HepG2 (cell line): ENCODE data around the gene SOCS1. TPM values are rescaled to one million over a fixed set of nuclear protein-coding genes. Genes with fewer than 3 reads are reported as not detected.

Experiments
- BRCA1 ChIP-seq: sonication (generic); formaldehyde crosslinking; IDR thresholded peaks from 2 replicates; pipeline ENCODE4 v1.4.0; 2020; ENCODE audit warnings: missing genetic modification reagents
- JDP2 ChIP-seq: sonication (generic); formaldehyde crosslinking; IDR thresholded peaks from 2 replicates; pipeline ENCODE4 v1.8.1; 2022; ENCODE audit warnings: missing genetic modification reagents, borderline replicate concordance
- POLR2A ChIP-seq, 2 experiments: IDR thresholded peaks; 2 replicates each; pipeline ENCODE4 v1.6.1; 2011; ENCODE audit warnings: low read depth in 2 of 2, low read length in 2 of 2, mild to moderate bottlenecking in 1 of 2, moderate library complexity in 1 of 2; ENCODE audit not compliant: insufficient read depth in 1 of 2
- ZKSCAN1 ChIP-seq: fragments of 150-350 bp; IDR thresholded peaks from 2 replicates; pipeline ENCODE4 v1.6.1; 2014; ENCODE audit warnings: low read length
- ZNF263 ChIP-seq: sonication (generic); formaldehyde crosslinking; IDR thresholded peaks from 2 replicates; pipeline ENCODE4 v1.4.0; 2020; ENCODE audit warnings: missing genetic modification reagents
- ZNF549 ChIP-seq: sonication (generic); formaldehyde crosslinking; IDR thresholded peaks from 2 replicates; pipeline ENCODE4 v1.5.0; 2020; ENCODE audit warnings: missing genetic modification reagents
- polyA plus RNA-seq, 8 experiments: library from polyadenylated mRNA; depleted of rRNA in 3 of 8; stranded (reverse) in 7 of 8; unstranded in 1 of 8; fragments of >200 nt; fragmentation: Illumina TruSeq in 4 of 8; extraction: Trizol in 4 of 8; gene quantifications; 2 replicates each; pipeline versions ENCODE4 v1.2.1 to v1.2.3, GENCODE V29; 2011 to 2016; ENCODE audit warnings: low read depth in 4 of 8, missing spikeins in 1 of 8, mixed read lengths in 1 of 8; ENCODE audit not compliant: insufficient read depth in 1 of 8
- total RNA-seq, 5 experiments: library from RNA; depleted of rRNA; stranded (reverse); fragments of >200 nt; fragmentation: Illumina TruSeq; extraction: Trizol; gene quantifications; 2 replicates each; pipeline ENCODE4 v1.2.3, GENCODE V29; 2016; ENCODE audit warnings: low read depth in 1 of 5
- TF ChIP-seq, protein P1 (sequence below): IDR thresholded peaks from 2 replicates; pipeline ENCODE4 v1.6.1; 2016; ENCODE audit warnings: low read depth, missing genetic modification reagents, missing compliant biosample characterization
- TF ChIP-seq, protein P2 (sequence below), 2 experiments: fragments of 450-650 bp in 1 of 2; sonication (generic) in 1 of 2; formaldehyde crosslinking in 1 of 2; IDR thresholded peaks; 2 replicates each; pipeline versions ENCODE4 v1.6.1 to v1.8.0; 2016 to 2022; ENCODE audit warnings: antibody characterized with exemption in 1 of 2, mild to moderate bottlenecking in 1 of 2, missing genetic modification reagents in 1 of 2
- TF ChIP-seq, protein P3 (sequence below): sonication (generic); formaldehyde crosslinking; IDR thresholded peaks from 2 replicates; pipeline ENCODE4 v1.4.0; 2020; ENCODE audit warnings: low read depth, mild to moderate bottlenecking, missing genetic modification reagents
- TF ChIP-seq, protein P4 (sequence below): sonication (generic); formaldehyde crosslinking; IDR thresholded peaks from 2 replicates; pipeline ENCODE4 v1.5.1; 2020; ENCODE audit warnings: mild to moderate bottlenecking, missing genetic modification reagents, borderline replicate concordance

SOCS1 gene
- total and polyA plus RNA-seq, 2 of the 13 experiments (the other 11 are each of a cell fraction or from before 2014, with no cell fraction given): 5.3 to 6.3 TPM

DNA sequence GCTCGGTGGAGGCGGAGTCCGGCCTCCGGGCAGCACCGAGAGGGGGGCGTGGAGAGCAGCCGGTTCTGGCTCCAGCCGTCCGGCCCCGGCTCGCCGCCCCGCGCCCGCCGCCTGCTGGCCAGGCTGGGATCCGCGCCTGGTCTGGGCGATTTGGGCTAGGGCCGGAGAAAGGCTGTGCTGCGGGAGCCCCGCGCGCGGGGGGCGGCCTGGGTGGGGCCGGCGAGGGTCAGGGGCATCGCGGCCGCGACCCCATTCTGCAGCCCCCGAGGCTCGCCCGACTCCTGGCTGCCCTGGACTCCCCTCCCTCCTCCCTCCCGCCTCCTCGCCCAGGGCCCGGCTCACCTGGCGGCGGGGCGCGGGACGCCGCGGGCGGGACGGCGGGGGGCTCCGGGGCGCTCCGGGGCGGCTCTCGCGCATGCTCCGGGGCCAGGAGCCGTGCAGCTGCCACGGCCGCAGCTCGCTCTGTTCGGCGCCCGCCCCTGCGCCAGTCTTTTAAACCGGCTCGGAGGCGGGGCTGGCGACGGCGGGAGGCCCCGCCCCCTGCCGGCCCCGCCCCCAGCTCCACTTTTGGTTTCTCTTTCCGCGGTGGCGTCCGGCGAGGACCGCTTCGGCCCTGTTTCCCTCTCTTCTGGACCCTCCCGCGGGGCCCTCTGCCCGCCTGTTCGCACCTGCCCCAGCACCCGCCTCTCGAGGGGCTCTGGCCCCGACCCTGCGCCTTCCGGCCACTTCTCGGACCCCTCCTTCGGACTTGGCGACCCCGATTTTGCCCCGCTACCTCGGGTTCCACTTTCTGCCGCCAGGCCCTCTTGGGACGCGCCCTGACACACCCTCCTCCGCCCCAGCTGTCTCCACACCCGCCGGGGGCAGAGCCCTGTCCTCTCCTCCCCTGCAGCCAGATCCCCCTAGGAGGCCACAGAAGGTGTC, at the start of gene SOCS1 (continued):
- TF ChIP-seq, protein P1, sequence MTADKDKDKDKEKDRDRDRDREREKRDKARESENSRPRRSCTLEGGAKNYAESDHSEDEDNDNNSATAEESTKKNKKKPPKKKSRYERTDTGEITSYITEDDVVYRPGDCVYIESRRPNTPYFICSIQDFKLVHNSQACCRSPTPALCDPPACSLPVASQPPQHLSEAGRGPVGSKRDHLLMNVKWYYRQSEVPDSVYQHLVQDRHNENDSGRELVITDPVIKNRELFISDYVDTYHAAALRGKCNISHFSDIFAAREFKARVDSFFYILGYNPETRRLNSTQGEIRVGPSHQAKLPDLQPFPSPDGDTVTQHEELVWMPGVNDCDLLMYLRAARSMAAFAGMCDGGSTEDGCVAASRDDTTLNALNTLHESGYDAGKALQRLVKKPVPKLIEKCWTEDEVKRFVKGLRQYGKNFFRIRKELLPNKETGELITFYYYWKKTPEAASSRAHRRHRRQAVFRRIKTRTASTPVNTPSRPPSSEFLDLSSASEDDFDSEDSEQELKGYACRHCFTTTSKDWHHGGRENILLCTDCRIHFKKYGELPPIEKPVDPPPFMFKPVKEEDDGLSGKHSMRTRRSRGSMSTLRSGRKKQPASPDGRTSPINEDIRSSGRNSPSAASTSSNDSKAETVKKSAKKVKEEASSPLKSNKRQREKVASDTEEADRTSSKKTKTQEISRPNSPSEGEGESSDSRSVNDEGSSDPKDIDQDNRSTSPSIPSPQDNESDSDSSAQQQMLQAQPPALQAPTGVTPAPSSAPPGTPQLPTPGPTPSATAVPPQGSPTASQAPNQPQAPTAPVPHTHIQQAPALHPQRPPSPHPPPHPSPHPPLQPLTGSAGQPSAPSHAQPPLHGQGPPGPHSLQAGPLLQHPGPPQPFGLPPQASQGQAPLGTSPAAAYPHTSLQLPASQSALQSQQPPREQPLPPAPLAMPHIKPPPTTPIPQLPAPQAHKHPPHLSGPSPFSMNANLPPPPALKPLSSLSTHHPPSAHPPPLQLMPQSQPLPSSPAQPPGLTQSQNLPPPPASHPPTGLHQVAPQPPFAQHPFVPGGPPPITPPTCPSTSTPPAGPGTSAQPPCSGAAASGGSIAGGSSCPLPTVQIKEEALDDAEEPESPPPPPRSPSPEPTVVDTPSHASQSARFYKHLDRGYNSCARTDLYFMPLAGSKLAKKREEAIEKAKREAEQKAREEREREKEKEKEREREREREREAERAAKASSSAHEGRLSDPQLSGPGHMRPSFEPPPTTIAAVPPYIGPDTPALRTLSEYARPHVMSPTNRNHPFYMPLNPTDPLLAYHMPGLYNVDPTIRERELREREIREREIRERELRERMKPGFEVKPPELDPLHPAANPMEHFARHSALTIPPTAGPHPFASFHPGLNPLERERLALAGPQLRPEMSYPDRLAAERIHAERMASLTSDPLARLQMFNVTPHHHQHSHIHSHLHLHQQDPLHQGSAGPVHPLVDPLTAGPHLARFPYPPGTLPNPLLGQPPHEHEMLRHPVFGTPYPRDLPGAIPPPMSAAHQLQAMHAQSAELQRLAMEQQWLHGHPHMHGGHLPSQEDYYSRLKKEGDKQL (CRISPR knock-in tag): 0 out of 2 replicates have a peak, but pooled peaks have one; percentile 52
- TF ChIP-seq ZKSCAN1: no peak
- TF ChIP-seq, protein P2, sequence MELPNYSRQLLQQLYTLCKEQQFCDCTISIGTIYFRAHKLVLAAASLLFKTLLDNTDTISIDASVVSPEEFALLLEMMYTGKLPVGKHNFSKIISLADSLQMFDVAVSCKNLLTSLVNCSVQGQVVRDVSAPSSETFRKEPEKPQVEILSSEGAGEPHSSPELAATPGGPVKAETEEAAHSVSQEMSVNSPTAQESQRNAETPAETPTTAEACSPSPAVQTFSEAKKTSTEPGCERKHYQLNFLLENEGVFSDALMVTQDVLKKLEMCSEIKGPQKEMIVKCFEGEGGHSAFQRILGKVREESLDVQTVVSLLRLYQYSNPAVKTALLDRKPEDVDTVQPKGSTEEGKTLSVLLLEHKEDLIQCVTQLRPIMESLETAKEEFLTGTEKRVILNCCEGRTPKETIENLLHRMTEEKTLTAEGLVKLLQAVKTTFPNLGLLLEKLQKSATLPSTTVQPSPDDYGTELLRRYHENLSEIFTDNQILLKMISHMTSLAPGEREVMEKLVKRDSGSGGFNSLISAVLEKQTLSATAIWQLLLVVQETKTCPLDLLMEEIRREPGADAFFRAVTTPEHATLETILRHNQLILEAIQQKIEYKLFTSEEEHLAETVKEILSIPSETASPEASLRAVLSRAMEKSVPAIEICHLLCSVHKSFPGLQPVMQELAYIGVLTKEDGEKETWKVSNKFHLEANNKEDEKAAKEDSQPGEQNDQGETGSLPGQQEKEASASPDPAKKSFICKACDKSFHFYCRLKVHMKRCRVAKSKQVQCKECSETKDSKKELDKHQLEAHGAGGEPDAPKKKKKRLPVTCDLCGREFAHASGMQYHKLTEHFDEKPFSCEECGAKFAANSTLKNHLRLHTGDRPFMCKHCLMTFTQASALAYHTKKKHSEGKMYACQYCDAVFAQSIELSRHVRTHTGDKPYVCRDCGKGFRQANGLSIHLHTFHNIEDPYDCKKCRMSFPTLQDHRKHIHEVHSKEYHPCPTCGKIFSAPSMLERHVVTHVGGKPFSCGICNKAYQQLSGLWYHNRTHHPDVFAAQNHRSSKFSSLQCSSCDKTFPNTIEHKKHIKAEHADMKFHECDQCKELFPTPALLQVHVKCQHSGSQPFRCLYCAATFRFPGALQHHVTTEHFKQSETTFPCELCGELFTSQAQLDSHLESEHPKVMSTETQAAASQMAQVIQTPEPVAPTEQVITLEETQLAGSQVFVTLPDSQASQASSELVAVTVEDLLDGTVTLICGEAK (IDR thresholded peaks at IDR 0.05): no peak
- TF ChIP-seq, protein P2 (CRISPR knock-in tag; IDR thresholded peaks at IDR 0.05): peak; percentile 77; the same call in 1 of the 2 replicates
- TF ChIP-seq BRCA1 (CRISPR knock-in tag): peak; percentile 11; the same call in 1 of the 2 replicates
- TF ChIP-seq POLR2A (IDR thresholded peaks at IDR 0.05; ENCODE audit: insufficient read depth in 1 of 2, low read depth in 2 of 2, low read length in 2 of 2): peak in 1 of 2 experiments; percentile 99; a peak in 2 of 4 replicates
- no peak; the same call in 1 of the 2 replicates for TF ChIP-seq JDP2 (CRISPR knock-in tag)
- peak; percentile 45 for TF ChIP-seq ZNF263
- TF ChIP-seq, protein P3, sequence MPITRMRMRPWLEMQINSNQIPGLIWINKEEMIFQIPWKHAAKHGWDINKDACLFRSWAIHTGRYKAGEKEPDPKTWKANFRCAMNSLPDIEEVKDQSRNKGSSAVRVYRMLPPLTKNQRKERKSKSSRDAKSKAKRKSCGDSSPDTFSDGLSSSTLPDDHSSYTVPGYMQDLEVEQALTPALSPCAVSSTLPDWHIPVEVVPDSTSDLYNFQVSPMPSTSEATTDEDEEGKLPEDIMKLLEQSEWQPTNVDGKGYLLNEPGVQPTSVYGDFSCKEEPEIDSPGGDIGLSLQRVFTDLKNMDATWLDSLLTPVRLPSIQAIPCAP (CRISPR knock-in tag): peak; percentile 93; the same call in 1 of the 2 replicates
- no peak for TF ChIP-seq ZNF549 (CRISPR knock-in tag)
- TF ChIP-seq, protein P4, sequence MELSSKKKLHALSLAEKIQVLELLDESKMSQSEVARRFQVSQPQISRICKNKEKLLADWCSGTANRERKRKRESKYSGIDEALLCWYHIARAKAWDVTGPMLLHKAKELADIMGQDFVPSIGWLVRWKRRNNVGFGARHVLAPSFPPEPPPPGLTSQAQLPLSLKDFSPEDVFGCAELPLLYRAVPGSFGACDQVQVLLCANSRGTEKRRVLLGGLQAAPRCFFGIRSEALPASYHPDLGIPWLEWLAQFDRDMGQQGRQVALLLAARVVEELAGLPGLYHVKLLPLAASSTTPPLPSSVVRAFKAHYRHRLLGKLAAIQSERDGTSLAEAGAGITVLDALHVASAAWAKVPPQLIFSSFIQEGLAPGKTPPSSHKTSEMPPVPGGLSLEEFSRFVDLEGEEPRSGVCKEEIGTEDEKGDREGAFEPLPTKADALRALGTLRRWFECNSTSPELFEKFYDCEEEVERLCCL (CRISPR knock-in tag): peak; percentile 57; the same call in 1 of the 2 replicates
